Skeletal muscle satellite cell (primary cell): ENCODE measurements around the gene DTX1. TPM values are rescaled to one million over a fixed set of nuclear protein-coding genes. Genes with fewer than 3 reads are reported as not detected.

ENCODE experiments used
- H3K27me3 ChIP-seq: 2 replicates; pipeline ENCODE4 v1.7.0; 2013; ENCODE audit warnings: low read length; ENCODE audit not compliant: control insufficient read depth, insufficient read depth
- H3K36me3 ChIP-seq: 2 replicates; pipeline ENCODE4 v1.7.0; 2013; ENCODE audit warnings: mild to moderate bottlenecking, control low read depth, low read length; ENCODE audit not compliant: insufficient read depth
- H3K4me1 ChIP-seq: 2 replicates; pipeline ENCODE4 v1.7.0; 2013; ENCODE audit warnings: low read length; ENCODE audit not compliant: control insufficient read depth, insufficient read depth
- H3K4me2 ChIP-seq: 2 replicates; pipeline ENCODE4 v1.7.0; 2013; ENCODE audit warnings: mild to moderate bottlenecking, low read length
- H3K4me3 ChIP-seq: 2 replicates; pipeline ENCODE4 v1.7.0; 2013; ENCODE audit warnings: low read length
- H3K9ac ChIP-seq: 2 replicates; pipeline ENCODE4 v1.7.0; 2013; ENCODE audit warnings: mild to moderate bottlenecking, low read depth, low read length, moderate library complexity
- H3K9me3 ChIP-seq: replicated peaks from 2 replicates; pipeline ENCODE4 v1.7.0; 2013; ENCODE audit warnings: mild to moderate bottlenecking, control low read depth, low read length
- total RNA-seq: library from RNA; depleted of rRNA; stranded (reverse); fragments of >200 nt; gene quantifications from 2 replicates; pipeline ENCODE4 v1.2.3, GENCODE V29; 2012; rRNA removed

Gene DTX1
- total RNA-seq = 0.25 TPM in 1 of 2 replicates, not detected in the other

- Histone ChIP-seq H3K4me1 (no peaks in the 10 kb centered on the region), H3K9me3 (no peaks in the 10 kb centered on the region), H3K36me3 (no peaks in the 10 kb centered on the region), H3K4me2 (peak within 1 kb of the TSS; percentile 54), H3K4me3 (peak within 1 kb of the TSS; percentile 13), H3K27me3 (peaks cover 68% of the 10 kb centered on the region), H3K9ac (no peak within 1 kb of the TSS)
Observed at GRCh38 chr12:113056631-113057488, at the start of gene DTX1. Gene DTX1, plus strand, starts transcription at chr12:113056730. Its CDS starts 1,463 bp downstream, at chr12:113058193.

GRCh38 chr12:113007166-113007565, 49.4 kb upstream of the DTX1 start:
- Histone ChIP-seq H3K4me1 (peaks cover 4% of the 10 kb centered on the region), H3K9ac (no peak overlapping the region), H3K36me3 (no peaks in the 10 kb centered on the region), H3K9me3 (no peaks in the 10 kb centered on the region), H3K4me2 (no peak overlapping the region), H3K27me3 (peaks cover 21% of the 10 kb centered on the region), H3K4me3 (no peak overlapping the region)

GRCh38 chr12:113010701-113011100, 45.8 kb upstream of the DTX1 start:
- Histone ChIP-seq H3K27me3 (peaks cover 18% of the 10 kb centered on the region), H3K36me3 (no peaks in the 10 kb centered on the region), H3K9ac (no peak overlapping the region), H3K4me1 (peaks cover 4% of the 10 kb centered on the region), H3K4me3 (no peak overlapping the region), H3K9me3 (no peaks in the 10 kb centered on the region), H3K4me2 (no peak overlapping the region)

- H3K9ac ChIP-seq = no peak overlapping the region
- no peaks in the 10 kb centered on the region for H3K36me3 ChIP-seq
- peaks cover 8% of the 10 kb centered on the region for H3K4me1 ChIP-seq
- H3K9me3 ChIP-seq = no peaks in the 10 kb centered on the region
- H3K27me3 ChIP-seq = peaks cover 9% of the 10 kb centered on the region
- H3K4me2 ChIP-seq = no peak overlapping the region
- H3K4me3 ChIP-seq = no peak overlapping the region
Observed at GRCh38 chr12:113014565-113014964, 42.0 kb upstream of the DTX1 start.

GRCh38 chr12:113016796-113017195, 39.7 kb upstream of the DTX1 start:
- Histone ChIP-seq H3K4me1 (peaks cover 9% of the 10 kb centered on the region), H3K9me3 (no peaks in the 10 kb centered on the region), H3K4me3 (no peak overlapping the region), H3K9ac (no peak overlapping the region), H3K36me3 (no peaks in the 10 kb centered on the region), H3K4me2 (no peak overlapping the region), H3K27me3 (peaks cover 9% of the 10 kb centered on the region)

- Histone ChIP-seq H3K27me3 (peaks cover 9% of the 10 kb centered on the region), H3K9ac (no peak overlapping the region), H3K4me3 (no peak overlapping the region), H3K4me1 (peaks cover 9% of the 10 kb centered on the region), H3K9me3 (no peaks in the 10 kb centered on the region), H3K4me2 (peak overlapping the region; percentile 11), H3K36me3 (no peaks in the 10 kb centered on the region)
Observed at GRCh38 chr12:113019025-113019424, 37.5 kb upstream of the DTX1 start.

GRCh38 chr12:113021500-113021899, 35.0 kb upstream of the DTX1 start:
- no peak overlapping the region for H3K4me2 ChIP-seq
- H3K9me3 ChIP-seq = no peaks in the 10 kb centered on the region
- no peak overlapping the region for H3K9ac ChIP-seq
- no peak overlapping the region for H3K4me3 ChIP-seq
- peaks cover 9% of the 10 kb centered on the region for H3K4me1 ChIP-seq
- no peaks in the 10 kb centered on the region for H3K27me3 ChIP-seq
- H3K36me3 ChIP-seq = no peaks in the 10 kb centered on the region

GRCh38 chr12:113022563-113023297, 33.8 kb upstream of the DTX1 start:
- no peak overlapping the region for H3K9ac ChIP-seq
- H3K4me3 ChIP-seq = no peak overlapping the region
- no peaks in the 10 kb centered on the region for H3K36me3 ChIP-seq
- H3K9me3 ChIP-seq = no peaks in the 10 kb centered on the region
- H3K4me1 ChIP-seq = peaks cover 9% of the 10 kb centered on the region
- no peaks in the 10 kb centered on the region for H3K27me3 ChIP-seq
- H3K4me2 ChIP-seq = no peak overlapping the region

GRCh38 chr12:113027726-113028125, 28.8 kb upstream of the DTX1 start:
- no peak overlapping the region for H3K4me3 ChIP-seq
- peaks cover 10% of the 10 kb centered on the region for H3K27me3 ChIP-seq
- H3K9ac ChIP-seq = no peak overlapping the region
- no peaks in the 10 kb centered on the region for H3K9me3 ChIP-seq
- H3K4me2 ChIP-seq = no peak overlapping the region
- H3K36me3 ChIP-seq = no peaks in the 10 kb centered on the region
- no peaks in the 10 kb centered on the region for H3K4me1 ChIP-seq

- no peaks in the 10 kb centered on the region for H3K4me1 ChIP-seq
- H3K4me3 ChIP-seq = no peak overlapping the region
- no peak overlapping the region for H3K4me2 ChIP-seq
- no peaks in the 10 kb centered on the region for H3K9me3 ChIP-seq
- H3K36me3 ChIP-seq = no peaks in the 10 kb centered on the region
- no peak overlapping the region for H3K9ac ChIP-seq
- peaks cover 14% of the 10 kb centered on the region for H3K27me3 ChIP-seq
Observed at GRCh38 chr12:113030875-113031525, 25.5 kb upstream of the DTX1 start.

- Histone ChIP-seq H3K9me3 (no peaks in the 10 kb centered on the region), H3K27me3 (peaks cover 4% of the 10 kb centered on the region), H3K4me1 (peaks cover 12% of the 10 kb centered on the region), H3K36me3 (no peaks in the 10 kb centered on the region), H3K4me2 (no peak overlapping the region), H3K9ac (no peak overlapping the region), H3K4me3 (no peak overlapping the region)
Observed at GRCh38 chr12:113039911-113040445, 16.6 kb upstream of the DTX1 start.
